A549 (cell line): ENCODE results near the gene GCAT. TPM values are rescaled to one million over a fixed set of nuclear protein-coding genes. Genes with fewer than 3 reads are reported as not detected.
A peak's percentile ranks its signal among the peaks of the same experiment; 100 is the strongest.

Experiments
- ATAC-seq, 2 experiments: fragments of 200-7000 bp in 1 of 2; fragments of >200 bp in 1 of 2; cut with Nextera tagmentation in 1 of 2; cut with Tn5 transposase in 1 of 2; 3 replicates each; pipeline versions ENCODE4 v1.8.0 to v1.9.1; 2018 to 2020; ENCODE audit warnings: mild to moderate bottlenecking in 1 of 2, moderate library complexity in 1 of 2
- CTCF ChIA-PET: fragments of 300-600 bp; sonication (Branson Sonifier 250); formaldehyde crosslinking; extraction: SDS; loops from one replicate; lab custom pipeline; 2021; ENCODE audit warnings: antibody characterized with exemption, inconsistent platforms; lab: Yijun Ruan, JAX
- POLR2A ChIA-PET: fragments of 350-600 bp; formaldehyde crosslinking; extraction: SDS; loops from one replicate; lab custom pipeline; 2021; ENCODE audit warnings: antibody characterized with exemption, inconsistent platforms; lab: Yijun Ruan, JAX
- DNase-seq, 2 experiments: peaks; one replicate each; pipeline versions ENCODE4 v3.0.0 to v3.0.0-alpha.2; 2011 to 2016; ENCODE audit warnings: low read depth in 1 of 2, low spot score in 1 of 2
- FAIRE-seq: peaks from 2 replicates; lab custom pipeline; 2011; peaks lifted over from hg19 to GRCh38; lab: Jason Lieb, UNC
- H3K27ac ChIP-seq, 2 experiments: fragments of >200 bp; sonication (Bioruptor Twin); formaldehyde crosslinking; 3 replicates each; pipeline ENCODE4 v1.5.1; 2016 to 2017
- H3K4me1 ChIP-seq: fragments of >200 bp; sonication (Bioruptor Twin); formaldehyde crosslinking; 3 replicates; pipeline ENCODE4 v1.6.1; 2016
- H3K4me2 ChIP-seq: fragments of >200 bp; sonication (Bioruptor Twin); formaldehyde crosslinking; 3 replicates; pipeline ENCODE4 v1.6.1; 2016
- H3K4me3 ChIP-seq: fragments of >200 bp; sonication (Bioruptor Twin); formaldehyde crosslinking; 3 replicates; pipeline ENCODE4 v1.5.1; 2016
- H3K9me3 ChIP-seq: fragments of >200 bp; sonication (Bioruptor Twin); formaldehyde crosslinking; 3 replicates; pipeline ENCODE4 v1.6.1; 2016
- CBX2 ChIP-seq: fragments of 200-600 bp; sonication (generic); IDR thresholded peaks from 2 replicates; pipeline ENCODE4 v1.6.1; 2016; ENCODE audit warnings: low read depth, mild to moderate bottlenecking, borderline replicate concordance
- CHD2 ChIP-seq: fragments of 150-350 bp; IDR thresholded peaks from 2 replicates; pipeline ENCODE4 v1.6.1; 2014; ENCODE audit warnings: low read length; ENCODE audit not compliant: partially characterized antibody
- ESRRA ChIP-seq: fragments of 150-350 bp; IDR thresholded peaks from 2 replicates; pipeline ENCODE4 v1.6.1; 2014; ENCODE audit warnings: mild to moderate bottlenecking, low read length, borderline replicate concordance
- FOXS1 ChIP-seq: fragments of 250-450 bp; sonication (Bioruptor Pico); IDR thresholded peaks from 2 replicates; pipeline ENCODE4 v1.5.0; 2020; ENCODE audit warnings: mild to moderate bottlenecking, moderate library complexity
- HDAC2 ChIP-seq: fragments of 200-600 bp; sonication (generic); IDR thresholded peaks from 2 replicates; pipeline ENCODE4 v1.6.1; 2016
- HOXB5 ChIP-seq: fragments of 250-450 bp; sonication (Bioruptor Pico); IDR thresholded peaks from 2 replicates; pipeline ENCODE4 v1.5.0; 2020; ENCODE audit warnings: mild to moderate bottlenecking, moderate library complexity
- JUN ChIP-seq, 2 experiments: fragments of >200 bp; sonication (Bioruptor Twin); formaldehyde crosslinking; IDR thresholded peaks; 2 replicates in 1 of 2; 3 replicates in 1 of 2; pipeline ENCODE4 v1.6.1; 2016 to 2017
- JUNB ChIP-seq: fragments of >200 bp; sonication (Bioruptor Twin); formaldehyde crosslinking; IDR thresholded peaks from 2 replicates; pipeline ENCODE4 v1.6.1; 2016
- KDM1A ChIP-seq: fragments of 200-600 bp; sonication (generic); IDR thresholded peaks from 2 replicates; pipeline ENCODE4 v1.6.1; 2016; ENCODE audit warnings: low read depth, mild to moderate bottlenecking
- MAFK ChIP-seq: fragments of 450-650 bp; IDR thresholded peaks from 2 replicates; pipeline ENCODE4 v1.6.1; 2014; ENCODE audit not compliant: partially characterized antibody
- MAZ ChIP-seq: fragments of 150-350 bp; IDR thresholded peaks from 2 replicates; pipeline ENCODE4 v1.6.1; 2014; ENCODE audit warnings: antibody characterized with exemption, low read depth, low read length, borderline replicate concordance
- POLR2A ChIP-seq: IDR thresholded peaks from 2 replicates; pipeline ENCODE4 v1.6.1; 2012; ENCODE audit warnings: mild to moderate bottlenecking, low read length
- RAD21 ChIP-seq, 2 experiments: fragments of >200 bp in 1 of 2; sonication (Bioruptor Twin) in 1 of 2; formaldehyde crosslinking in 1 of 2; IDR thresholded peaks in 1 of 2; conservative IDR thresholded peaks in 1 of 2; 2 replicates in 1 of 2; 3 replicates in 1 of 2; pipeline ENCODE4 v1.6.1; 2012 to 2018; ENCODE audit warnings: inconsistent platforms in 1 of 2
- RARB ChIP-seq: fragments of 250-450 bp; sonication (Bioruptor Pico); IDR thresholded peaks from 2 replicates; pipeline ENCODE4 v1.8.0; 2021; ENCODE audit warnings: mild to moderate bottlenecking, moderate library complexity
- RCOR1 ChIP-seq: fragments of 150-350 bp; IDR thresholded peaks from 2 replicates; pipeline ENCODE4 v1.6.1; 2014; ENCODE audit warnings: antibody characterized with exemption, low read length, low read depth
- RFX5 ChIP-seq: fragments of 450-650 bp; IDR thresholded peaks from 2 replicates; pipeline ENCODE4 v1.7.1; 2014; ENCODE audit warnings: antibody characterized with exemption, mild to moderate bottlenecking, moderate library complexity
- SREBF2 ChIP-seq: fragments of 450-650 bp; IDR thresholded peaks from 2 replicates; pipeline ENCODE4 v1.6.1; 2014; ENCODE audit warnings: mild to moderate bottlenecking, moderate library complexity
- TFCP2L1 ChIP-seq: fragments of 250-450 bp; sonication (Bioruptor Pico); IDR thresholded peaks from 2 replicates; pipeline ENCODE4 v1.5.0; 2021; ENCODE audit warnings: mild to moderate bottlenecking
- ZC3H11A ChIP-seq: fragments of 450-650 bp; IDR thresholded peaks from 2 replicates; pipeline ENCODE4 v1.6.1; 2014; ENCODE audit warnings: antibody characterized with exemption, mild to moderate bottlenecking
- ZFP36 ChIP-seq: fragments of 450-650 bp; IDR thresholded peaks from 2 replicates; pipeline ENCODE4 v1.6.1; 2014; ENCODE audit warnings: borderline replicate concordance; ENCODE audit not compliant: partially characterized antibody
- ZSCAN20 ChIP-seq: fragments of 250-450 bp; sonication (Bioruptor Pico); IDR thresholded peaks from 2 replicates; pipeline ENCODE4 v1.8.0; 2022; ENCODE audit warnings: mild to moderate bottlenecking, moderate library complexity
- WGBS: methylation state at CpG from one replicate; pipeline ENCODE4 v1.1.6; 2017; ENCODE audit errors: missing lambda C conversion rate; 5-methylcytosine and 5-hydroxymethylcytosine counted together
- polyA plus RNA-seq, 4 experiments: library from polyadenylated mRNA; depleted of rRNA in 3 of 4; stranded (reverse); fragments of >200 nt; fragmentation: RNase III in 1 of 4; extraction: RNeasy Plus Mini Kit Qiagen cat#74134 plus additional on column Dnase treatment in 1 of 4; gene quantifications; 2 replicates in 3 of 4; 3 replicates in 1 of 4; pipeline ENCODE4 v1.2.3, GENCODE V29; 2011 to 2017
- TF ChIP-seq, protein P1 (sequence below): fragments of >200 bp; sonication (Bioruptor Twin); formaldehyde crosslinking; IDR thresholded peaks from 2 replicates; pipeline ENCODE4 v1.6.1; 2016
- TF ChIP-seq, protein P2 (sequence below): fragments of >200 bp; sonication (Bioruptor Twin); formaldehyde crosslinking; IDR thresholded peaks from 3 replicates; pipeline ENCODE4 v1.6.1; 2016
- TF ChIP-seq, protein P3 (sequence below): fragments of >200 bp; sonication (Bioruptor Twin); formaldehyde crosslinking; IDR thresholded peaks from 3 replicates; pipeline ENCODE4 v1.5.1; 2016
- TF ChIP-seq, protein P4 (sequence below): fragments of 250-450 bp; sonication (Bioruptor Pico); IDR thresholded peaks from 2 replicates; pipeline ENCODE4 v1.5.0; 2020; ENCODE audit warnings: low read depth, mild to moderate bottlenecking, moderate library complexity
- TF ChIP-seq, protein P5 (sequence below): fragments of 150-350 bp; IDR thresholded peaks from 2 replicates; pipeline ENCODE4 v1.6.1; 2014; ENCODE audit warnings: low read depth, mild to moderate bottlenecking, low read length

The GCAT gene
- polyA plus RNA-seq, 2 of the 4 experiments (the other 2 are of a cell fraction), result 1.2 to 2.1 TPM

DNA sequence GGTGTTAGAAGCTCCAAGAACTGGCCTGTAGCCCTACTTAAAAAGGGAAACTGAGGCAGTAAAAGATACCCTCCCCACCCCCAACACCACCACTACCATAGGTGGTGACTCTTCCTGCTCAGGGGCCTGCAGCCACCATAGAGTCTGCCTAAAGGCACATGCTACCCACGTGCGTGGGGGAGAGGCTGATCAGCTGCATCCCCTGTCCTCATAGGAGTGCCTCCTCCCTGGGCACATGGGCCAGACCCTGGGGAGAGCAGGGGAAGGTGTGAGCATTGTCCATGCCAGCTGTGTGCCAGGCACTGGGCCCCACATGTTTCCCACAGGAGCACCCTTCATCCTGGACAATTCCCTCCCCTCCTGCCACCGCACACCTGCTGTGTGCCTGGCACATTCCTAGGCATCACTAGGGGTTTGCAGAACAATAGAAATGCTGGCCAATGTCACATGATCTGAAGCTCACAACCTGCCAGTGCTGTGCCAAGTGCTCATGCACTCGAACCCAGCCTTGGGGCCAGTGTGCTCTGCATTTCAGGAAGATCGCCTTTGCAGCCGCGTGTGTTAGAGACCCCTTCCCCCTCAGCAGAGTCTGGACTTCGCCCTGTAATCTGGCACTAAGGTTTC lies 41.7 kb upstream of the GCAT start:
- Histone ChIP-seq H3K4me3 (no peak overlapping the region), H3K4me2 (no peak overlapping the region), H3K4me1 (peaks cover 20% of the 10 kb centered on the region), H3K9me3 (no peaks in the 10 kb centered on the region), H3K27ac (no peak overlapping the region)
- ChIA-PET POLR2A (no interaction called here), CTCF (interaction anchor here (1.4 to 2.5 kb wide), 2 partner anchors 17 to 123 kb away, joined by 3 to 6 read pairs; no protein-coding TSS in a partner anchor)
- ATAC-seq (no peak), DNase-seq (no peak), FAIRE-seq (no peak)
- TF ChIP-seq ESRRA (no peak), RARB (no peak), MAFK (no peak), JUN (IDR thresholded peaks at IDR 0.05) (no peak), ZFP36 (no peak), JUNB (no peak), HDAC2 (no peak), FOXS1 (CRISPR knock-in tag) (no peak), RCOR1 (no peak), CHD2 (no peak), RFX5 (no peak), KDM1A (no peak)
- TF ChIP-seq, protein P1, sequence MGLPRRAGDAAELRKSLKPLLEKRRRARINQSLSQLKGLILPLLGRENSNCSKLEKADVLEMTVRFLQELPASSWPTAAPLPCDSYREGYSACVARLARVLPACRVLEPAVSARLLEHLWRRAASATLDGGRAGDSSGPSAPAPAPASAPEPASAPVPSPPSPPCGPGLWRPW, result no peak
- TF ChIP-seq, protein P2, sequence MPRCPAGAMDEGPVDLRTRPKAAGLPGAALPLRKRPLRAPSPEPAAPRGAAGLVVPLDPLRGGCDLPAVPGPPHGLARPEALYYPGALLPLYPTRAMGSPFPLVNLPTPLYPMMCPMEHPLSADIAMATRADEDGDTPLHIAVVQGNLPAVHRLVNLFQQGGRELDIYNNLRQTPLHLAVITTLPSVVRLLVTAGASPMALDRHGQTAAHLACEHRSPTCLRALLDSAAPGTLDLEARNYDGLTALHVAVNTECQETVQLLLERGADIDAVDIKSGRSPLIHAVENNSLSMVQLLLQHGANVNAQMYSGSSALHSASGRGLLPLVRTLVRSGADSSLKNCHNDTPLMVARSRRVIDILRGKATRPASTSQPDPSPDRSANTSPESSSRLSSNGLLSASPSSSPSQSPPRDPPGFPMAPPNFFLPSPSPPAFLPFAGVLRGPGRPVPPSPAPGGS, result no peak
- TF ChIP-seq, protein P3, sequence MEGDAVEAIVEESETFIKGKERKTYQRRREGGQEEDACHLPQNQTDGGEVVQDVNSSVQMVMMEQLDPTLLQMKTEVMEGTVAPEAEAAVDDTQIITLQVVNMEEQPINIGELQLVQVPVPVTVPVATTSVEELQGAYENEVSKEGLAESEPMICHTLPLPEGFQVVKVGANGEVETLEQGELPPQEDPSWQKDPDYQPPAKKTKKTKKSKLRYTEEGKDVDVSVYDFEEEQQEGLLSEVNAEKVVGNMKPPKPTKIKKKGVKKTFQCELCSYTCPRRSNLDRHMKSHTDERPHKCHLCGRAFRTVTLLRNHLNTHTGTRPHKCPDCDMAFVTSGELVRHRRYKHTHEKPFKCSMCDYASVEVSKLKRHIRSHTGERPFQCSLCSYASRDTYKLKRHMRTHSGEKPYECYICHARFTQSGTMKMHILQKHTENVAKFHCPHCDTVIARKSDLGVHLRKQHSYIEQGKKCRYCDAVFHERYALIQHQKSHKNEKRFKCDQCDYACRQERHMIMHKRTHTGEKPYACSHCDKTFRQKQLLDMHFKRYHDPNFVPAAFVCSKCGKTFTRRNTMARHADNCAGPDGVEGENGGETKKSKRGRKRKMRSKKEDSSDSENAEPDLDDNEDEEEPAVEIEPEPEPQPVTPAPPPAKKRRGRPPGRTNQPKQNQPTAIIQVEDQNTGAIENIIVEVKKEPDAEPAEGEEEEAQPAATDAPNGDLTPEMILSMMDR, result no peak
- WGBS, result 93% methylated on average over 7 of the region's 8 CpGs

DNA sequence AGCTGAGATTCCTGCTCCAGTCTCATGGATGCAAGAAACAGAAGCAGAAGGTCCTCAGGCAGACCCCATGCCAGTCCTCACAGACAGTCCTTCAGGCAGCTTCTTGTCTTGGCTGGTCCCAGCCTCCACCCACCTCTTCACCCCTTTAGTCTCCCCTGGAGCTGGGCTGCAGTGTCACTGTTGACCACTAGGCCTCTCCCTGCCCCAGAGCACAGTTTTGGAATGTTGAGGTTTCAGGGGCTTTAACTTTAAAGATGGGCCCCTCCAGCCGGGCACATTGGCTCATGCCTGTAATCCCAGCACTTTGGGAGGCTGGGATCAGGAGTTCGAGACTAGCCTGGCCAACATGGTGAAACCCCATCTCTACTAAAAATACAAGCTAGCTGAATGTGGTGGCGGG lies 39.5 kb upstream of the GCAT start:
- WGBS, result 100% methylated on average over 2 of the region's 3 CpGs
- CTCF ChIA-PET, result interaction anchor here (0.5 to 1.8 kb wide), 8 partner anchors 9 to 145 kb away, joined by 3 to 7 read pairs (median 3); no protein-coding TSS in a partner anchor
- H3K9me3 ChIP-seq, result no peaks in the 10 kb centered on the region
- FAIRE-seq (no peak), DNase-seq (no peak), ATAC-seq (peak in 1 of 2 experiments; percentile 77; a peak in 4 of 6 replicates)
- no peak overlapping the region for H3K27ac ChIP-seq
- H3K4me3 ChIP-seq, result no peak overlapping the region
- no peak overlapping the region for H3K4me2 ChIP-seq
- POLR2A ChIA-PET, result no interaction called here
- no peaks in the 10 kb centered on the region for H3K4me1 ChIP-seq
- TF ChIP-seq HOXB5 (CRISPR knock-in tag), result no peak
- no peak for TF ChIP-seq ZC3H11A
- TF ChIP-seq TFCP2L1, result no peak
- TF ChIP-seq MAZ, result no peak
- TF ChIP-seq CHD2, result no peak
- TF ChIP-seq SREBF2, result no peak
- TF ChIP-seq, protein P1, result no peak
- TF ChIP-seq RAD21 (conservative IDR thresholded peaks at IDR 0.05 in 1 of 2, IDR thresholded peaks at IDR 0.05 in 1 of 2), result no peak
- no peak for TF ChIP-seq POLR2A
- TF ChIP-seq, protein P4, sequence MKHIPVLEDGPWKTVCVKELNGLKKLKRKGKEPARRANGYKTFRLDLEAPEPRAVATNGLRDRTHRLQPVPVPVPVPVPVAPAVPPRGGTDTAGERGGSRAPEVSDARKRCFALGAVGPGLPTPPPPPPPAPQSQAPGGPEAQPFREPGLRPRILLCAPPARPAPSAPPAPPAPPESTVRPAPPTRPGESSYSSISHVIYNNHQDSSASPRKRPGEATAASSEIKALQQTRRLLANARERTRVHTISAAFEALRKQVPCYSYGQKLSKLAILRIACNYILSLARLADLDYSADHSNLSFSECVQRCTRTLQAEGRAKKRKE (CRISPR knock-in tag), result no peak
- no peak for TF ChIP-seq CBX2
- TF ChIP-seq, protein P5, sequence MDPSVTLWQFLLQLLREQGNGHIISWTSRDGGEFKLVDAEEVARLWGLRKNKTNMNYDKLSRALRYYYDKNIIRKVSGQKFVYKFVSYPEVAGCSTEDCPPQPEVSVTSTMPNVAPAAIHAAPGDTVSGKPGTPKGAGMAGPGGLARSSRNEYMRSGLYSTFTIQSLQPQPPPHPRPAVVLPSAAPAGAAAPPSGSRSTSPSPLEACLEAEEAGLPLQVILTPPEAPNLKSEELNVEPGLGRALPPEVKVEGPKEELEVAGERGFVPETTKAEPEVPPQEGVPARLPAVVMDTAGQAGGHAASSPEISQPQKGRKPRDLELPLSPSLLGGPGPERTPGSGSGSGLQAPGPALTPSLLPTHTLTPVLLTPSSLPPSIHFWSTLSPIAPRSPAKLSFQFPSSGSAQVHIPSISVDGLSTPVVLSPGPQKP, result no peak
- no peak for TF ChIP-seq JUN (IDR thresholded peaks at IDR 0.05)
- no peak for TF ChIP-seq ZSCAN20 (CRISPR knock-in tag)
